ENCODE results near the gene SETDB1.
"Not testable (repeated sequence)": the region's sequence is repeated elsewhere in the genome, so short reads cannot be mapped to it uniquely, and the experiment has no call there.

The SETDB1 gene

GRCh38 chr1:150926097-150926741 lies at the start of gene SETDB1:
Gene SETDB1, plus strand, starts transcription at chr1:150926363. Its CDS starts 1,352 bp downstream, at chr1:150927715.
- peak; percentile 79 for DNase-seq (ENCODE audit: low read depth)

GRCh38 chr1:150878931-150879330 lies 47.2 kb upstream of the SETDB1 start:
- not testable (repeated sequence) for DNase-seq (ENCODE audit: low read depth)

- DNase-seq (ENCODE audit: low read depth), result no peak
Observed at GRCh38 chr1:150881331-150882070, 44.7 kb upstream of the SETDB1 start.

GRCh38 chr1:150883121-150883520 lies 43.0 kb upstream of the SETDB1 start:
- DNase-seq (ENCODE audit: low read depth), result not testable (repeated sequence)

GRCh38 chr1:150887018-150887417 lies 39.1 kb upstream of the SETDB1 start, which contains the start of gene CTXND2:
Gene CTXND2, plus strand, starts transcription at chr1:150887136. Its CDS starts 25,179 bp downstream, at chr1:150912315.
- no peak for DNase-seq (ENCODE audit: low read depth)

- no peak for DNase-seq (ENCODE audit: low read depth)
Observed at GRCh38 chr1:150888727-150889126, 37.4 kb upstream of the SETDB1 start.

GRCh38 chr1:150890033-150890416 lies 36.1 kb upstream of the SETDB1 start:
- DNase-seq (ENCODE audit: low read depth), result no peak

GRCh38 chr1:150893336-150893913 lies 32.7 kb upstream of the SETDB1 start:
- DNase-seq (ENCODE audit: low read depth), result no peak

- no peak for DNase-seq (ENCODE audit: low read depth)
Observed at GRCh38 chr1:150895618-150896017, 30.5 kb upstream of the SETDB1 start.

GRCh38 chr1:150899795-150900194 lies 26.4 kb upstream of the SETDB1 start:
- DNase-seq (ENCODE audit: low read depth), result not testable (repeated sequence)

GRCh38 chr1:150902346-150902745 lies 23.8 kb upstream of the SETDB1 start:
- no peak for DNase-seq (ENCODE audit: low read depth)

GRCh38 chr1:150902751-150903150 lies 23.4 kb upstream of the SETDB1 start:
- no peak for DNase-seq (ENCODE audit: low read depth)

GRCh38 chr1:150905301-150905700 lies 20.9 kb upstream of the SETDB1 start:
- DNase-seq (ENCODE audit: low read depth), result no peak

GRCh38 chr1:150906329-150906728 lies 19.8 kb upstream of the SETDB1 start:
- DNase-seq (ENCODE audit: low read depth), result no peak

- no peak for DNase-seq (ENCODE audit: low read depth)
Observed at GRCh38 chr1:150906813-150907212, 19.4 kb upstream of the SETDB1 start.

GRCh38 chr1:150909585-150910180 lies 16.5 kb upstream of the SETDB1 start:
- no peak for DNase-seq (ENCODE audit: low read depth)

- DNase-seq (ENCODE audit: low read depth), result no peak
Observed at GRCh38 chr1:150912623-150913022, 13.5 kb upstream of the SETDB1 start.

GRCh38 chr1:150917387-150917786 lies 8.8 kb upstream of the SETDB1 start:
- no peak for DNase-seq (ENCODE audit: low read depth)

GRCh38 chr1:150922519-150922975 lies 3.6 kb upstream of the SETDB1 start:
- DNase-seq (ENCODE audit: low read depth), result peak; percentile 47

GRCh38 chr1:150925080-150925479 lies 1.1 kb upstream of the SETDB1 start:
- DNase-seq (ENCODE audit: low read depth), result no peak

- no peak for DNase-seq (ENCODE audit: low read depth)
Observed at GRCh38 chr1:150927624-150928023, 1.5 kb downstream of the SETDB1 start.

- no peak for DNase-seq (ENCODE audit: low read depth)
Observed at GRCh38 chr1:150928286-150928685, 2.1 kb downstream of the SETDB1 start.

- not testable (repeated sequence) for DNase-seq (ENCODE audit: low read depth)
Observed at GRCh38 chr1:150928775-150929174, 2.6 kb downstream of the SETDB1 start.
